Esophagus muscularis mucosa (tissue), 4 donors: ENCODE measurements around the gene FAM120B. TPM values are rescaled to one million over a fixed set of nuclear protein-coding genes. Genes with fewer than 3 reads are reported as not detected.

ENCODE experiments used
- DNase-seq: peaks from one replicate; pipeline ENCODE4 v3.0.0-alpha.2; 2017; ENCODE audit errors: extremely low spot score
- H3K27ac ChIP-seq, 4 donors: fragments of 200-600 bp; sonication (generic); replicated peaks in 1 of 4; 1 replicate in 3 of 4; 2 replicates in 1 of 4; pipeline ENCODE4 v1.5.1; 2016 to 2019; ENCODE audit warnings: mild to moderate bottlenecking in 1 of 4
- H3K27me3 ChIP-seq, 4 donors: fragments of 200-600 bp; sonication (generic); one replicate each; pipeline versions ENCODE4 v1.5.1 to v1.6.0; 2016 to 2019
- H3K36me3 ChIP-seq, 4 donors: fragments of 200-600 bp; sonication (generic); one replicate each; pipeline ENCODE4 v1.5.1; 2016 to 2019
- H3K4me1 ChIP-seq, 4 donors: fragments of 200-600 bp; sonication (generic); one replicate each; pipeline ENCODE4 v1.5.1; 2016 to 2019
- H3K4me3 ChIP-seq, 4 donors: fragments of 200-600 bp; sonication (generic); 1 replicate in 2 of 4; 2 replicates in 2 of 4; pipeline ENCODE4 v1.5.1; 2016 to 2019; ENCODE audit warnings: mild to moderate bottlenecking in 4 of 4, moderate library complexity in 1 of 4
- H3K9me3 ChIP-seq, 4 donors: fragments of 200-600 bp; sonication (generic); 1 replicate in 3 of 4; 2 replicates in 1 of 4; pipeline ENCODE4 v1.5.1; 2016 to 2019
- EP300 ChIP-seq: sonication (generic); formaldehyde crosslinking; IDR thresholded peaks from one replicate; pipeline ENCODE4 v1.6.1; 2017; ENCODE audit warnings: antibody characterized with exemption
- POLR2A ChIP-seq: fragments of 450-650 bp; IDR thresholded peaks from one replicate; pipeline ENCODE4 v1.6.1; 2017; ENCODE audit warnings: antibody characterized with exemption, moderate library complexity, mild to moderate bottlenecking, low read depth
- POLR2AphosphoS5 ChIP-seq, 2 donors: sonication (generic); formaldehyde crosslinking; IDR thresholded peaks; one replicate each; pipeline ENCODE4 v1.6.1; 2017; ENCODE audit warnings: antibody characterized with exemption in 2 of 2
- WGBS: methylation state at CpG from one replicate; pipeline ENCODE4 v1.1.5; 2018; 5-methylcytosine and 5-hydroxymethylcytosine counted together
- intact Hi-C: fragments of 100-400 bp; cut with DNase I; formaldehyde crosslinking; loops from one replicate; pipeline ENCODE4 v1.15.1; 2023
- total RNA-seq, 4 donors: library from RNA; depleted of rRNA; stranded (reverse); fragments of >200 nt; gene quantifications; one replicate each; pipeline versions ENCODE4 v1.1.0 to v1.2.1, GENCODE V29; 2016
- TF ChIP-seq, protein P1 (sequence below), 3 experiments: fragments of 200-600 bp in 2 of 3; fragments of 450-650 bp in 1 of 3; sonication (generic) in 2 of 3; IDR thresholded peaks; one replicate each; pipeline ENCODE4 v1.5.1; 2017 to 2019; ENCODE audit warnings: antibody characterized with exemption in 3 of 3, mild to moderate bottlenecking in 2 of 3, moderate library complexity in 1 of 3

Gene FAM120B
- total RNA-seq, 4 donors from 2014 or later = 28.1 to 49.0 (median 33.7) TPM

DNA sequence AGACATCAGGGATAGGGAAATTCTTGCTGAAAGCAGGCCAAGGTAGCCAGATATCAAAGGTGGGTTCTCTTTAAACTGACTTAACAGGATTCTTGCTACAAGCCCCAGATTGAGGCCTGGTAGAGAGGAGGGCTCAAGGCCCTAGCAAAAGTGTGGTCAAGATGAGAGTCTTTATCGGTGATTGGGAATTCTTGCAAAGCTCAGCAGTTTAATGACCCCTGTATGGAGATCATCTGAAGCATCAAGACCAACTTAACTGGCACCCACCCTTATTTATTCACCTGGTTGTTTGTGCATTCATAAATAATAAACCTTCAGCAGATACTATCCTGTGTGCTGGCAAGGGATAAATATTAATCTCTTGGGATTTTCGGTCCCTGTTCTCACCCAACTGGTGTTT lies 6.3 kb downstream of the FAM120B start:
- intact Hi-C loops = no loop called here
- H3K4me1 ChIP-seq = peaks cover 32 to 56% (median 38%) of the 10 kb centered on the region in 4 donors
- no peak for TF ChIP-seq POLR2AphosphoS5 (IDR thresholded peaks at IDR 0.05)
- TF ChIP-seq, protein P1, sequence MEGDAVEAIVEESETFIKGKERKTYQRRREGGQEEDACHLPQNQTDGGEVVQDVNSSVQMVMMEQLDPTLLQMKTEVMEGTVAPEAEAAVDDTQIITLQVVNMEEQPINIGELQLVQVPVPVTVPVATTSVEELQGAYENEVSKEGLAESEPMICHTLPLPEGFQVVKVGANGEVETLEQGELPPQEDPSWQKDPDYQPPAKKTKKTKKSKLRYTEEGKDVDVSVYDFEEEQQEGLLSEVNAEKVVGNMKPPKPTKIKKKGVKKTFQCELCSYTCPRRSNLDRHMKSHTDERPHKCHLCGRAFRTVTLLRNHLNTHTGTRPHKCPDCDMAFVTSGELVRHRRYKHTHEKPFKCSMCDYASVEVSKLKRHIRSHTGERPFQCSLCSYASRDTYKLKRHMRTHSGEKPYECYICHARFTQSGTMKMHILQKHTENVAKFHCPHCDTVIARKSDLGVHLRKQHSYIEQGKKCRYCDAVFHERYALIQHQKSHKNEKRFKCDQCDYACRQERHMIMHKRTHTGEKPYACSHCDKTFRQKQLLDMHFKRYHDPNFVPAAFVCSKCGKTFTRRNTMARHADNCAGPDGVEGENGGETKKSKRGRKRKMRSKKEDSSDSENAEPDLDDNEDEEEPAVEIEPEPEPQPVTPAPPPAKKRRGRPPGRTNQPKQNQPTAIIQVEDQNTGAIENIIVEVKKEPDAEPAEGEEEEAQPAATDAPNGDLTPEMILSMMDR (IDR thresholded peaks at IDR 0.05) = no peak
- no peak for TF ChIP-seq POLR2A
- no peak for TF ChIP-seq EP300

DNA sequence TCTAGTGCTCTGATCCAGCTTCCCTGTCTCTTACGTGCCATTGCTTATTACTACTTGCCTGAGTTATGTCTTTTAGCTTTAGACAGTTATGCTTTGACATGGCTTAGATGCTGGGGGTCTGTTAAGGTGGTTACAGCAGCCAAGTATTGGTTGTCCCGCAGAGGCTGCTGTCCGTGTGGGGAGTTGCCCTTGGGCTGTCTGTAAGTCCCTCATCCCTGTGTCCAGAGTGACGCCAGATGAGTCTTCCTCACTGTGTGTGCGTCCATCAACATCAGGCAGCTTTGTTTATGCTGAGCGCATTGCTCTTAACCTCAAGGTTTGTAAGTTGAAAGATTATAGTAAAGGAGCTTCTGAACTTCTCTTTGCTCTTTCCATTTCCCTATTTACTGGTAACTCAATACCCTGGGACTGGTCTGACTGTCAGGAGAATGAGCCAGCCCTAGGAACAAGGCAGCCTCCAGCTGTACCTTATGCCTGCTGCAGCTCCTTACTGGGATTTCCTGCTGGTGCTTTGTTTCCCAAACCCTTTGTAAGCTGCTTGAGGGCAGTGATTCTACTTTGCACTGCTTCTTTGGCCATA lies 7.2 kb downstream of the FAM120B start:
- peaks cover 7 to 17% (median 10%) of the 10 kb centered on the region in 4 donors for H3K36me3 ChIP-seq
- H3K4me1 ChIP-seq = peaks cover 23 to 47% (median 30%) of the 10 kb centered on the region in 4 donors
- intact Hi-C loops = no loop called here
- no peaks in the 10 kb centered on the region for H3K9me3 ChIP-seq
- H3K27ac ChIP-seq = no peak overlapping the region
- no peaks in the 10 kb centered on the region for H3K27me3 ChIP-seq
- no peak for DNase-seq
- H3K4me3 ChIP-seq = no peak overlapping the region
- no peak for TF ChIP-seq POLR2A
- TF ChIP-seq, protein P1 (IDR thresholded peaks at IDR 0.05) = no peak
- no peak for TF ChIP-seq POLR2AphosphoS5 (IDR thresholded peaks at IDR 0.05)
- no peak for TF ChIP-seq EP300
- 93% methylated on average over 6 of the region's 6 CpGs for WGBS

More for the DNA sequence above, 6.3 kb downstream of the FAM120B start:
- no peak overlapping the region for H3K4me3 ChIP-seq
- no peaks in the 10 kb centered on the region for H3K9me3 ChIP-seq
- DNase-seq = no peak
- peaks cover 2 to 7% (median 4%) of the 10 kb centered on the region in 4 donors for H3K36me3 ChIP-seq
- H3K27ac ChIP-seq = no peak overlapping the region
- no peaks in the 10 kb centered on the region for H3K27me3 ChIP-seq
- WGBS = 100% methylated on average over 2 of the region's 2 CpGs

DNA sequence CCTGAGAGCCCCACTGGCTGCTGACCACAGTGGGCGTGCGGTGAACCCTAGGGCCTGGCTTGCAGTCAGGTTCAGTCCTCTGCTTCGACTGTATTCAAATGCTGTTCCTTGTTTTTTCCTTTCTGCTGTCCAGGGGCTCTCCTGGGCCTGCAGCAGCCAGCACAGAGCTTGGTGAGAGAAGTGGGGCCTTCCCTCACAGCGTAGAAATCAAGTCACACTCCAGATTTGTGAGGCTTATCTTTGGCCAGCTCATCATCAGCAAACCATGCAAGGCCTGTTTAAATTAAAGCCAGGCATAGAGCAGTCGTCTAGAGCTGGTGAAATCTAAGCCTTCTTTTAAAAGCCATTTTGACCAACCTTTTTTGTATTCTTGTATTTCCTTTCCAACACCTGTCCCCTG lies 8.4 kb downstream of the FAM120B start:
- DNase-seq = no peak
- no peak for TF ChIP-seq EP300
- TF ChIP-seq, protein P1 (IDR thresholded peaks at IDR 0.05) = no peak
- Histone ChIP-seq H3K4me1 (peaks cover 11 to 36% (median 24%) of the 10 kb centered on the region in 4 donors), H3K27me3 (no peaks in the 10 kb centered on the region), H3K9me3 (no peaks in the 10 kb centered on the region), H3K27ac (no peak overlapping the region), H3K4me3 (no peak overlapping the region), H3K36me3 (peaks cover 7 to 28% (median 16%) of the 10 kb centered on the region in 4 donors)
- WGBS = 87% methylated on average over 5 of the region's 5 CpGs
- intact Hi-C loops = no loop called here

DNA sequence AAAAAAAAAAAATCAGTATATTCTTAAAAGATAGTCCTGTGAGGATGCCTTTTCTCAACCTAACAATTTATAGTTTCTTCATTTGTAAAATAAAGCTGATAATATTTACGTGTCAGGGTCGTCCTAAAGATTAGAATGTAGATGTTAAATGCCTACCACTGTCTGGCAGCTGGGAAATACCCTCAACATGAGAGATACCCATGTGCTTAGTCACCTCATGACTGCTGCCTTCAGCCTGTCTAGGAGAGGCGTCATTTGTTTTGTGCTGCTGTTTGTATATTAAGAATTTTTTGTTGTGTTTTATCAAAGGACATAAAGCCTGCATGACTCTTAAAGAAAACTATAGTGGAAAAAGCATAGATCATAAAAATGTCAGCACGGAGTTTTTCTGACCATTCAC lies 9.5 kb downstream of the FAM120B start:
- TF ChIP-seq POLR2A (no peak), EP300 (no peak), POLR2AphosphoS5 (IDR thresholded peaks at IDR 0.05) (no peak)
- TF ChIP-seq, protein P1 (IDR thresholded peaks at IDR 0.05) = no peak
- H3K4me1 ChIP-seq = peaks cover 0 to 25% (median 18%) of the 10 kb centered on the region in 4 donors
- H3K36me3 ChIP-seq = peaks cover 7 to 32% (median 19%) of the 10 kb centered on the region in 4 donors
- no peaks in the 10 kb centered on the region for H3K9me3 ChIP-seq
- H3K4me3 ChIP-seq = no peak overlapping the region
- no peak overlapping the region for H3K27ac ChIP-seq
- DNase-seq = no peak
- no peaks in the 10 kb centered on the region for H3K27me3 ChIP-seq
- intact Hi-C loops = no loop called here
- 93% methylated on average over 4 of the region's 4 CpGs for WGBS

DNA sequence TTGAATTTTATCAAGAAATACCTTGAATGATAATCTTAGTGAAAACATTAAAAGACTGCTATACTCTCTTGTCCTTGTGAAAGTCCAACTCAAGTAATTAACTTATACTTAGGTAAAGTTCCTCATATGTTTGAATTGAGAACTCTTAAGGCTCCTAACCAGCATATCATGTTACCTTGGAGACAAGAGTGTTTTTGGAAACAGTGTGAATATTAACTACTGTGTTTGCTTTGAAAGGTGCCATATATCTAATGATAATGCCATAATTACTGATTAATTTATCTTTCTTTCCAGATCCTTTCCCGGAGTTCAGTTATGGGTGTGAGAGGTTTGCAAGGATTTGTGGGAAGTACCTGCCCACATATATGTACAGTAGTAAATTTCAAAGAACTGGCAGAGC lies 10.5 kb downstream of the FAM120B start:
- intact Hi-C loops = no loop called here
- 71% methylated on average over 1 of the region's 1 CpG for WGBS
- TF ChIP-seq POLR2A = no peak
- no peak for TF ChIP-seq EP300
- TF ChIP-seq, protein P1 (IDR thresholded peaks at IDR 0.05) = no peak
- TF ChIP-seq POLR2AphosphoS5 (IDR thresholded peaks at IDR 0.05) = no peak
- no peak for DNase-seq
- H3K27me3 ChIP-seq = no peaks in the 10 kb centered on the region
- H3K4me1 ChIP-seq = peaks cover 0 to 22% (median 14%) of the 10 kb centered on the region in 4 donors
- H3K36me3 ChIP-seq = peaks cover 7 to 38% (median 22%) of the 10 kb centered on the region in 4 donors
- H3K9me3 ChIP-seq = no peaks in the 10 kb centered on the region
- no peak overlapping the region for H3K4me3 ChIP-seq
- H3K27ac ChIP-seq = no peak overlapping the region
